H4 (cell line): ENCODE measurements around the gene CDC123. TPM values are rescaled to one million over a fixed set of nuclear protein-coding genes. Genes with fewer than 3 reads are reported as not detected.
A peak's percentile ranks its signal among the peaks of the same experiment; 100 is the strongest.
"Not testable (repeated sequence)": the region's sequence is repeated elsewhere in the genome, so short reads cannot be mapped to it uniquely, and the experiment has no call there.

Source experiments
- DNase-seq: peaks from one replicate; pipeline ENCODE4 v3.0.0-alpha.2; 2015; ENCODE audit warnings: low spot score
- total RNA-seq: library from RNA; depleted of rRNA; stranded (reverse); fragments of >200 nt; shearing (Covaris generic); gene quantifications from 2 replicates; pipeline ENCODE4 v1.2.3, GENCODE V29; 2014

Gene CDC123
- total RNA-seq, 1 experiment from 2014 or later: 125 TPM

DNA sequence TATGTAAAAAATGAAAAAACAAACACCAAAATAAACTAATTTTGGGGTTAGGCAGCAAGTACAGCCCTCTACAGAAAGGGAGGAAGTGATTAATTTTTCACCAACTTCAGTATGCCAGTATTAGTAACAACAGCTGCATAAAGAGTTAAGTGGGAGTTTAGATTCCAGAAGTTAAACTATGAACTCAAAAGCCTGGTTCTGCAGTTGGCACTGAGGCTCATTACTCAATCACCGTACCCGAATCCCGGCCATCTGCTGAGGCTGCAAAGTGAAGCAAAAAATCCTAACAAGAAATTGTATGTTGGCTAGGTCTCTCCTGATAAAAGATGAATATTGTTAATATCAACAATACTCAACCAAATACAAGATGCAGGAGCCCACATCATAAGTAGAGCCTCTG lies 4.3 kb upstream of the CDC123 start:
- DNase-seq: no peak

DNA sequence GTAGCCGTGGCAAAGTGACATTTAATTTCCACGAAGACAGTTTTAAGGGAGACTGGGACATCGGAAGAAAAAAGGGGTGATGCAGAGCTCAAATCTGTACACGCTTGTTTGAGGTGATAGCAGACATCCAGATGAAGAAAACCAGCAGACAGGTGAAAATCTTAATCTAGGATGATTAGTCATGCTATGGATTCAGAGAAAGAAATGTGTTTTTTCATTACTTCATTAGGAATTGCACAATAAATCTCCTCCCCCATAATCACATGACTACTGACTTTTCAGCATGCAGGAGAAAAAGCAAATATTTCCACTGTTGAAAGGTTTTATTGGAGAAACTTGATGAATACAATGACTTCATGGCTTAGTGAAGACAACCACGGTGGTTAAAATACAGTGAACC lies 2.8 kb upstream of the CDC123 start:
- DNase-seq: no peak

- no peak for DNase-seq
Measured at GRCh38 chr10:12194752-12195271, 1.2 kb upstream of the CDC123 start.

DNA sequence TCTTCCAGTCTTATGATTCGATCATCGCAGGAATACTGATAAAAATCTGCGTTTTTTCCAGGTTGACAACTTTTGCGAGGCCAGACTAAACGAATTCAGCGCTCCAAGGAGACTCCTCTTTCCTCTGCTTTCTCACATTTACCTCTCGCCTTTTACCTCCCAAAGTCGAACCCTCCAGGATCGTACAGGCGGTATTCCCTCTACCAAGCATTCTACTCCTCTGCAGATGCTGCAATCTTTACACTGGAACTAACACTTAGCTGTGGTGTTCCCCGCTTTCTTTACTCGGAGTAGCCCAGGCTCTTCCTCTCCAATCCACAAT lies 746 bp upstream of the CDC123 start:
- no peak for DNase-seq

DNA sequence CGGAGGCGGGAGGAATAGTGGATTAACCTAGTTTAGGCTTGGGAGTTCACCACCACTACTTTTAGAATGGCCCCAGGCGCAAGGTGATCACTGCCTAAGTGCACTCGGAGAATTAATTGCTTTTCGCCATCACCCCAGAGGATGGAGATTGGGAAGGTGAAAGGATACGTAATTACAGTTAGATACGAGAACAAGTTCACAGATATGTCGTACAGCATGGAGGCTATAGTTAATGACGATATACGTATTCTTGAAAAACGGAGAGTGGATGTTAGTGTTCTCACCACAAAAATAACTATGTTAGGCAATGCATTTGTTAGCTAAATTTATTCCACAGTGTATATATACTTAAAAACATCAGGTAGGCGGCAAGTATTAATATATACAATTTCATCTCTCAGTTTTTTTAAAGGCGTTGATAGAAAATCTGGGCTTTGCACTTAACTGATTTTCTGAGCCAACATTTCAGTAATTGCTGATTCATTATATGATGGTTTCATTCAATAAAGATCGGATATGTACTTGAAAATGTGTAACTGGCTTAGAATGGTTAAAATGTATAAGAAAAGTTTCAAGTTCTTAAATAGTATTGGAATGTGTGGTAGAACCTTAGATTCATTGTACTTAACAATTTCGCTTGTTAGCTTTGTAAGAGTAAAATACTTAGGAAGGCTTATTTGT lies 683 bp downstream of the CDC123 start:
- no peak for DNase-seq

GRCh38 chr10:12198156-12198555 lies 2.2 kb downstream of the CDC123 start:
- DNase-seq: no peak

DNA sequence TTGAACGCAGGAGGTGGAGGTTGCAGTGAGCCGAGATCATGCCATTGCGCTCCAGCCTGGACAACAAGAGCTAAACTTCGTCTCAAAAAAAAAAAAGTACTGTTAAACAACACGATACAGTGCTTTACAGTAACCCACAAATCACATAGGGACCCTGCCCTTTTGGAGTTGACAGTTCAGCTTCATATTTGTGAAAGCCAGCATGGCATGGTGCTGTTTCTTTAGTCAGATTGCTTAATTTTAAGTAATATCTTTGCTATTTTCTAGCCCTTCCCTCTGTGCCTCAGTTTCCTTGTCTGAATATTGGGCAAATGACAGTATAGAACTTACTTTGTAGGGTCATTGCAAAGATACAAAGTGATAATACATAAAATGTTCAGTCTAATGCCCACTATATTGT lies 4.9 kb downstream of the CDC123 start:
- no peak for DNase-seq

DNA sequence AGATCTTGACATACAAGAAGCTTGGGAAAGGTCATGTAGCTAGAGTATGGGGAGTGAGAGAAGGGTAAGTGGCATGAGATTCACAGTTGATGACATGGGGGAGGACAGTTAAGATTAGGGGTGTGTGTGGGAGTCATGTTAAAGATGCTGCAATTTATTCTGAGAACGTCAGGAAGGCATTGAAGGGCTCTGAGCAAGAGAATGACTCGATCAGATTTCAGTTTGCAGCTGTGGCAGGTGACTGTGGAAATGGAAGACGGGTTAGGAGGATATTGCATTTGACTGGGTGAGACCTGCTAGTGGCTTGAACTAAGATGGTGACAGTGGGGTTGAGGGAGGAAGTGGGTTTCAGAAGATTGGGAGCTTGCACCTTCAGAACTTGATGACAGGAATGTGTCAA lies 5.6 kb downstream of the CDC123 start:
- DNase-seq: no peak

DNA sequence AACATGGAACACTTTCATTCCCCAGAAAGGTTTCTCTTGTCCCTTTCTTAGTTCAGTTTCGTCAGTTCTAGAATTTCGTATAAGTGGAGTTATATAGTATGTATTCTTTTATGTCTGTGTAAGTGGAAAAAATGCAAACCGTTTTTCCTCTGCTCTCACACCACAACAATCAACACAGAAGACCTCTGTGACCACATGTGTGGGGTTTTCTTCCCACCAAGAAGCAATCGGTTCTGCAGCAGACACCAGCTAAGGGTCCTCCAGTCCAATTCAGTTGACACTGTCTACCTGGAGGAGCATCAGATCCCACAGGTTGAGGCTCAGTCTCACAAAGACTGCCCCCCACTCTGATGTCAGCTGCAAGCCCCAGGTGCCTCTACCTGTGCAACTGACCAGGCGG lies 6.2 kb downstream of the CDC123 start:
- DNase-seq: no peak

DNA sequence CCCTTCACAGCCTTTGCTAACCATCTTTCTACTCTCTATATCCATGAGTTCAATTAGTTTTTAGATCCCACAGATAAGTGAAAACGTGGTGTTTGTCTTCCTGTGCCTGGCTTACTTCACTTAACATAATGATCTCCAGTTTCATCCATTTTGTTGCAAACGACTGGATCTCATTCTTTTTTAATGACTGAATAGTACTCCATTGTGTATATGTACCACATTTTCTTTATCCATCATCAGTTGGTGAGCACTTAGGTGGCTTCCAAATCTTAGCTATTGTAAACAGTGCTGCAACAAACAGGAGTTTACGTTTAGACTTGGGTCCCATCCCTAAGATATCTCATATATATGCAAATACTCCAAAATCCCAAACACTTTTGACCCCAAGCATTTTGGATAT lies 9.1 kb downstream of the CDC123 start:
- no peak for DNase-seq

GRCh38 chr10:12207114-12207513 lies 11.1 kb downstream of the CDC123 start:
- DNase-seq: no peak

- DNase-seq: no peak
Measured at GRCh38 chr10:12208460-12208859, 12.5 kb downstream of the CDC123 start.

DNA sequence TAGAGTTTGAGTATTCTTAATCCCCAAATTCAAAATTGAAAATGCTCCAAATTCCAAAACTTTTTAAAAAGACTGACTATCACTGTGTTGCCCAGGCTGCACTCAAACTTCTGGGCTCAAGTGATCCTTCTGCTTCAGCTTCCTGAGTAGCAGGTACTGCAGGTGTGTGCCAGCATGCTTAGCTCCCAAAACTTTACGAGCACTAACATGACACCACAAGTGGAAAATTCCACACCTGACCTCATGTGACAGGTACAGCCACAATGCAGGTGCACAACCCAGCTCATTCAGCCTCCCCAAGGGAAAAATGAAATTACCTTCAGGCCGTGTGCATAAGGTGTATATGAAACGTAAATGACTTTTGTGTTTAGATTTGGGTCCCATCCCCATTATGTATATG lies 16.5 kb downstream of the CDC123 start:
- DNase-seq: no peak

- DNase-seq: no peak
Measured at GRCh38 chr10:12213621-12214020, 17.6 kb downstream of the CDC123 start.

DNA sequence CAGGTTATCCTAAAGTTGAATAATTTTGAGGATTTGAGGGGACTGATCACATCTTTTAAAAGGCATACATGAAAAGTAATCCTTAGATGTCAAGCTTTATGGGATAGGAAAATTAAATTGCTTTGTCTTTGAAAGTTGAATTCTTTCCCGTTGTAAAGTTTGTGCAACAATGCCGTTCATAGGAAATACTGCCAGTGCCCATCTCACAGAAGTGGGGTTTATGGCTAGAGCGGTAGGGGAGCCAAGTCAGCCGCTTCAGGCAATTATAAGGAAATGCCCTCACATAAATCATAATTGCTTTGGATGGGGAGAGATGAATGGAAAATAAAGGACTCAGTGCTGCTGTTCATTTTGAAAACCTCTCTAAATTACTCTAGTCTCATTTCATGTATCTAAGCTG lies 18.1 kb downstream of the CDC123 start:
- DNase-seq: no peak

- DNase-seq: no peak
Measured at GRCh38 chr10:12214763-12215218, 18.8 kb downstream of the CDC123 start.

- no peak for DNase-seq
Measured at GRCh38 chr10:12218991-12219390, 23.0 kb downstream of the CDC123 start.

- DNase-seq: peak; percentile 28
Measured at GRCh38 chr10:12221323-12222298, 25.6 kb downstream of the CDC123 start.

DNA sequence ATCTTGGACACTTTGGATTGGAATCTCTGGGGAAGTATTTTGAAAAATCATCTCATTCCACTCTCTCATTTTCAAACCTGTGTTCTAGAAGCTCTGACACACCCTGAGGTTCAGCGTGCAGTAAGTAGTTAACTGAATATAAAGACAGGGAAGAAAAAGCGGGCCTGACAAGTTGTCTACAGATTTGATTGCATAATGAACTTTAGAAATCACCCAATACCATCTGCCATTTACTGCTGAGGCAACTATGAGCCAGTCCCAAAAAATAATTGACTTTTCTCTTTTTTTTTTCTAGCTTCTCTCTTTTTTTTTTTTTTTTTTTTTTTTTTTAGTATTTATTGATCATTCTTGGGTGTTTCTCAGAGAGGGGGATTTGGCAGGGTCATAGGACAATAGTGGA lies 29.5 kb downstream of the CDC123 start:
- DNase-seq: no peak

- not testable (repeated sequence) for DNase-seq
Measured at GRCh38 chr10:12226438-12226837, 30.4 kb downstream of the CDC123 start.

- DNase-seq: no peak
Measured at GRCh38 chr10:12228851-12229250, 32.9 kb downstream of the CDC123 start.

- DNase-seq: not testable (repeated sequence)
Measured at GRCh38 chr10:12234687-12235086, 38.7 kb downstream of the CDC123 start.

GRCh38 chr10:12235116-12235694 lies 39.2 kb downstream of the CDC123 start:
- DNase-seq: no peak
